ENCODE measurements around the gene ARMCX2. TPM values are rescaled to one million over a fixed set of nuclear protein-coding genes. Genes with fewer than 3 reads are reported as not detected.

ARMCX2 gene
- total and polyA plus RNA-seq, 12 donors: 12.4 to 52.6 (median 32.0) TPM

- H3K4me1 ChIP-seq: no peaks in the 10 kb centered on the region
- no peak overlapping the region for H3K4me3 ChIP-seq
- no peaks in the 10 kb centered on the region for H3K36me3 ChIP-seq
- WGBS, 2 donors: 14 to 24% methylated on average over 1 of the region's 1 CpG
- no peaks in the 10 kb centered on the region for H3K9me3 ChIP-seq
- ATAC-seq (no peak), DNase-seq (no peak)
- no peak overlapping the region for H3K27ac ChIP-seq
- intact Hi-C loops (cut with DNase I): loop anchor here in 1 of 10 donors (10.0 kb wide), 1 partner anchor 1749 kb away; the partner anchor contains the start of gene TCEAL9
- peaks cover 0 to 40% (median 0%) of the 10 kb centered on the region in 7 donors for H3K27me3 ChIP-seq
- TF ChIP-seq CTCF (IDR thresholded peaks at IDR 0.05): no peak
These were observed 53.9 kb downstream of the ARMCX2 start for GRCh38 chrX:101605728-101606127.

Other genes with a start within 250 kb of the ARMCX2 start
- 1 to 10 TPM; 3.5 to 8.8 (median 5.5) TPM for gene ARMCX4, start 174.4 kb downstream of the ARMCX2 start, total RNA-seq
- gene ARMCX4, start 174.4 kb downstream of the ARMCX2 start, polyA plus RNA-seq: 10 to 100 TPM in 1 of 2 donors, 1 to 10 TPM in 1; 4.6 to 21.9 TPM
- 10 to 100 TPM; 33.3 to 51.9 (median 37.7) TPM for gene ARMCX1, start 109.3 kb downstream of the ARMCX2 start, total RNA-seq
- 10 to 100 TPM; 13.7 to 16.1 TPM for gene ARMCX1, start 109.3 kb downstream of the ARMCX2 start, polyA plus RNA-seq
- gene ARMCX6, start 41.9 kb downstream of the ARMCX2 start, total RNA-seq: 10 to 100 TPM; 16.8 to 43.1 (median 35.1) TPM
- gene ARMCX6, start 41.9 kb downstream of the ARMCX2 start, polyA plus RNA-seq: 10 to 100 TPM; 11.1 to 29.0 TPM
- gene ARMCX3, start 36.7 kb downstream of the ARMCX2 start, total RNA-seq: 10 to 100 TPM; 54.6 to 81.2 (median 62.7) TPM
- gene ARMCX3, start 36.7 kb downstream of the ARMCX2 start, polyA plus RNA-seq: 10 to 100 TPM; 32.6 to 33.2 TPM

All from heart right ventricle (tissue), 16 donors.